ENCODE data around the gene METTL5.
A peak's percentile ranks its signal among the peaks of the same experiment; 100 is the strongest.

Gene METTL5

DNA sequence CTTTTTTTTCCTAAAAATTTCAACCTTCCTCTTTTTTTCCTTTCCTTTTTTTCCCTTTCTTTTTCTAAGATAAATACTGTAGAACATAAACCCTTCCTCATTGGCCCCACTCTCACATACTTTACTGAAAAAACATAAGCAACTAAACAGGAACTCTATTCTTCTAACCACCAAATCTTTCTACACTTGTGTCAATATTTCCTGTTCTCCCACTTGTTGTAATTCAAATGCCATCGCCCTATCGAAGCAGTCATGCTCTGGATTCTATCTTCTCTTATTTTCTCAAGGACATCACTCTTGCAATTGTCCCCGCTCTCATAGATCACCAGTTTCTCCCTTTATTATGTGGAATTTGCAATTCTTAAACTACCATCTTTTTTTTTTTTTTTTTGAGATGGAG, 46.3 kb downstream of the METTL5 start:
- no peak for DNase-seq

DNA sequence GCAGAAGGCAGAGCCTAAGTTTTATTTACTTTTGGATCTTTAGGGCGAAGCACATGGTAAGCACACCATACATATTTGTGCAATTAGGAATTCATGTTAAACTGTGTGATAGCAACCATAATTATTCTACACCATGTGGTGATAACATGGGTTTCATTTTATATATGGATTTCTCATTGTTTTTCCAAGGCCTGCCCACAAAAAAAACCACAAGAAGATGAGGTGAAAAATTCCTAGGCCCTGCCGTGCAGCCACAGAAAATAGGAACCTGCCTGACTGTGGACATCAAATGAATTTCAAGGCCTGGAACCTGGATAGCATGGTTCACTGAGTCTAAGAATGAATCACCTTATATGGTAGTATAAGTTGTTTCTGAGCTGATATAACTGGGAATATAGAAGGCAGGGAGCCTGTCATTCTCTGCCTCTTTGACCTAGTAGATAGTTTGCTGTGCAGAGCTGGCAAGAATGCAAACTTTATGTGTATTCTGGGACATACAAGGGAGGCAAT, 48.4 kb downstream of the METTL5 start:
- DNase-seq, result no peak

DNA sequence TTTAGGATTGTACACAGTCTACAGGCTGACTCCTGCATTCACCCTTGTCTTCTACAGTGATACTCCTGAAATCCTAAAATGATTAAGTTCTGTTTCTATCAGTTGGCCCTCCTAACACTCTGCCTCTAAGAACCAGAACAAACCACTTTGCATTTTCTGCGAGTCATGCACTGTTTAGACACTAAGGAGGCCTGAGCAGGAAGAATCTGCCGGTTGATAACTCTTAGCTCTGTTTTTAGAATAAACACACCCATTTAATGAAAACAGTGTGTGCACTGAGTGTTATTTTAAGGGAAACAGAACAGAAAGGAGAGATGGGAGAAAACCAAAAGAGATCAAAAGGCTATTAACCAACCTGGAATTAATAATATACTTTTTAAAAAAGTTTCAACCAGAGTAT, 48.9 kb downstream of the METTL5 start:
- DNase-seq, result peak; percentile 20

DNA sequence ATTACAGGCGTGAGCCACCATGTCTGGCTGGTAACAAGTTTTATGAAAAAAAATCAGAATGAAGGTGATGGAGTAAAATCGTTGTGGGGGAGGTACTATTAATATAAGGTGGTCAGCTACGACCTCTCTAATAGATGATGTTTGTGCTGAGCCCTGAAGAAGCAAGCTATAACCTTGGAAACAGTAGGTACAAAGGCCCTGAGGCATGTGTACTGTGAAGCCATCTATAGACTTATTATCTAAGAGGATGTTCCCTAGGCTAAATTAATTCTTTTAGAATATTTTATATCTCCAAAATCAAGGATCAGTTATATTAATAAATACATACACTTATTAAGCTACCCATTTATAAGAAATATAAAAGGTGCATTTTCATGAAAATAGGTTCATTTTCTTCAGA, 49.4 kb downstream of the METTL5 start:
- DNase-seq, result no peak

DNA sequence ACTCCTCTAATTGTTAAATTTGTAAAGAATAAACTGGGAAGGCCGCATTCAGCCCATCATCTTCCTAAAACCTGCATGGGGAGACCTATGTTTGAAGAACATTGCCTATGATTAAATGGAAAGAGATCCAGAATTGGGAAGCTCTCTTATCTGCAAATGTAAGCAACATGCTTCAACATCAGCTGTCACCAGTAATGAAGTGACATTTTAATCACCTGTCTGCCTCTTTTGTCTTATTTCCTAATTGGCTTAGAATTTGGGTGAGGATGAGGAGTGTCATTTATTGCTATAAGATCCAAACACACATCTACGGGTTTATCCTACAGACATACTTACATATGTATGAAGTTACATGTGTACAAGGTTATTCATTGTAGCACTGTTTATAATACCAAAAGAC, 52.1 kb downstream of the METTL5 start:
- DNase-seq, result no peak

DNA sequence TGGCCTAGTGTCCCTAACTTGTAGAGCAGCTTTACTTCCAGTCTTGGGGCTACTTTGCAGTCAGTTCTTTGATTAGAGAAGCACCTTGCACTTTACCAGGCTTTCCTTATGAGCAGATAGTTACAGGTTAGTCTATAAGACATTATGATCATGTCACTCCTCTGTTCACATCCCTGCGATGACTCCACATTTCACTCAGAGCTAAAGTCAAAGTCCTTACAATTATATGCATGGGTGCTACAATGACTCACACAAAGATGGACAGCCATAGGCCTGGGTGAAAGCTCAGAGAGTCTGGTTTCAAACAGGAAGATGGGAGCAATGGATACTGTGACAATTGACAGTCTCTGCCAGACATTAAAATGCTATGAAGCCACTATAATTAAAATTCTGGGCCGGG, 53.1 kb downstream of the METTL5 start:
- no peak for DNase-seq

DNA sequence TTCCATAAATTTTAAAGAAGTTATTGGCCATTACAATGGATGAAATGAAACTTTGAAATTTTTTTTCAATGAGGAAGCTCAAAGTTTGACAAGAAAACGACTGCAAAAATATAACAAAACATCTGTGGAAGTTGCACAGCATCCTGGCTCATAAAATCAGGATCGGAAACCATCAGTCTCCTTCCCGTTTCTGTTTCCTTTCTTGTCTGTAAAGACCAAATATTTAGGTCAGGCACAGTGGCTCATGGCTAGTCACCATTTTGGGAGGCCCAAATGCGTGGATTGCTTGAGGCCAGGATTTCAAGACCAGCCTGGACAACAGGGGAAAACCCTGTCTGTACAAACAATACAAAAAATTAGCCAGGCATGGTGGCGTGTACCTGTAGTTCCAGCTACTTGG, 53.7 kb downstream of the METTL5 start:
- no peak for DNase-seq

DNA sequence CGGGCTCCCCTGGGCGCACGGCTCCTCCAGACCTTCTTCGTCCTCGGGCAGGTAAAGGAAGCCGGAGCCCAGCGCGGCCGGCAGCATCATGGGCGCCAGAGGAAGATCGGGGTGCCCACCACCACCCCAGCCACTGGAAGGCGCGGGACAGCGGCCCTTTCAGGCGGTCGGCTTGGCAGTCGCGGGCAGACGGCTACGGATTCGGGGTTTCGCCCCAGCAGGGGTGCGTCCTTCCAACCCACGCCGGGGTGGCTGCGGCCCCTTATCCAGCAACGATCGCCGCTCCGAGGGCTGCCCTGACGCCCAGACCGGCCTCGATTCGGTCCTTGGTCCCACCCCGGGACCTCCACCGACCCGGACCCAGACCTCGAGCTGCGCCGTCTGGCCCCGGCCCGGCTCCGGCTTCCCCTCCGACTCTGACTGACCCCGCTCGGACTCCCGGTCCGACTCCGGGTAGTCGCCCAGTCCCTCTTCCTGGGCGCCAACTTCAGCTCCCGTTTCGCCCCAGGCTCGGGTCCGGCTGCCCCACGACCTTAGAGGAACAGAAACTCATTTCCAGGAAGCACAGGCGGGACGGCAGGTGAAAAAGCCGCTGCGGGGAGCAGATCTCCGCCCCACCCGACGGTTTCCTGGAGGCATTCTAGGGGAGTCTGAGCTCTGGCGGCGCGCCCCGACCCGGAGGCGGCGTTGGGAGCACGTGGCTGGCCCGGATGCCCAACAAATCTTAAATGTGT, 56.3 kb downstream of the METTL5 start:
- DNase-seq, result no peak

DNA sequence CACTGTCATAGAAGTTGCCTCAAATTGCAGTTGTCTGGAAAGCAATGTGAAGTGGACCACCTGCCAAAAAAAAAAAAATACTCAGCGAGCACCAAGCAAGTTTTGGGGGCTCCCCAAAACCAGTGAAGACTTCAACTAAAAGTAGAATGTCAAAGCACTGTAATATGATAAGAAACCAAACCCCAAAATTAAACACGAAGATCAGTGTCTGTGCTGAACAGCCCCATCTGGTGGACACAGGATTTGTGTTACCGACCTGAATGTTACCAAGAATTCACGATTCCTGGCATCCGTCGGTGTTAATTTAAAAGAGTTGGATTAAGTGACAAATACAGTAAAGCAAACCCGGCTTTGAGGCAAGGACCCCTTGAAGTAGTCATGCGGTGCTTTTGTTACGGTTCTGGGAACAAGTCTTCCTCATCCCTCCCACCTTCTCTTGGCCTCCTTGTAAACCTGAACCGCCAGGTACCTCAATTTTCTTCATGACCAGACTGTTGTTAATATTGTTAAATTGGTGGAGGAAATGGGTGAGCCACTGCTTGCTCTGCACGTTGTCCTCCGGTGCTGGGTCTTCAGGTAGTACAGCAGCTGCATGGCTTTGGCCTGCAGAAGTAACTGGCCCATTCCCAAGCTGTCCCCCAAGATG, 57.3 kb downstream of the METTL5 start:
- DNase-seq, result peak; percentile 51

DNA sequence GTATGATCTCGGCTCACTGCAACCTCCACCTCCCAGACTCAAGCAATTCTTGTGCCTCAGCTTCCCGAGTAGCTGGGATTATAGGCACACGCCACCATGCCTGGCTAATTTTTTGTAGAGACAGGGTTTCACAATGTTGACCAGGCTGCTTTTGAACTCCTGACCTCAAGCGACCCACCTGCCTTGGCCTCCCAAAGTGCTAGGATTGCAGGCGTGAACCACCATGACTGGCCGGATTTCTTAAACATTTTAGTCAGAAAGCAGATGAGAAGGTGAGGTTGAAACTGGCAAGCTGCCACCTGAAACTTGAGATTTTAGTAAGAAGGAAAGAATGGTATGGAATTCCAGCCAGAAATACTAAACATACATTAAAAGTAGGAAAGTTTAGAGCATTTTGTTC, 59.2 kb downstream of the METTL5 start:
- peak; percentile 40 for DNase-seq

DNA sequence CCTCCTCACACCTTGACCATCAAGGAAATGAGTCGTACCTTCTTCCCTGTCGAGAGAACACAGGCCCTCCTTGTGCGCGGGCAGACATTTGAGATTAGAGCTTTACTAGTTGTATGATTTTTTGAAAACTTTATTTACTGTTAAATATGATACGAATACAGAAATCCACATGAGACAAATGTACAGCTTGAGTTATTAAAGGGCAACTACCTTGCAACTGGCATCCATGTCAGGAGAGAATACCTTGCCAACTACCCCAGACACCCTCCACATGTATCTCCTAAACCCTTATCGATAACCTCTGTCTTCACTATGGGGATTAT, 62.8 kb downstream of the METTL5 start:
- no peak for DNase-seq
